HG03139 (cell line): ENCODE measurements around the gene TAB2.

Source experiments
- ATAC-seq: cut with Tn5 transposase; IDR thresholded peaks from one replicate; pipeline ENCODE4 v1.9.1; 2021; ENCODE audit not compliant: unreplicated experiment

TAB2 gene

GRCh38 chr6:149366267-149366921 is 48.9 kb downstream of the TAB2 start:
- ATAC-seq = no peak

- no peak for ATAC-seq
These were observed 50.6 kb downstream of the TAB2 start for GRCh38 chr6:149368065-149368464.

- no peak for ATAC-seq
These were observed 53.6 kb downstream of the TAB2 start for GRCh38 chr6:149371154-149371553.

- ATAC-seq = no peak
These were observed 54.5 kb downstream of the TAB2 start for GRCh38 chr6:149372062-149372461.

GRCh38 chr6:149373511-149373910 is 56.0 kb downstream of the TAB2 start:
- no peak for ATAC-seq

- no peak for ATAC-seq
These were observed 62.5 kb downstream of the TAB2 start for GRCh38 chr6:149379977-149380376.

GRCh38 chr6:149380523-149380922 is 63.0 kb downstream of the TAB2 start:
- no peak for ATAC-seq

- no peak for ATAC-seq
These were observed 65.9 kb downstream of the TAB2 start for GRCh38 chr6:149383371-149383770.

- no peak for ATAC-seq
These were observed 67.0 kb downstream of the TAB2 start for GRCh38 chr6:149384464-149384863.

- ATAC-seq = no peak
These were observed 68.6 kb downstream of the TAB2 start for GRCh38 chr6:149385998-149386646.

- ATAC-seq = no peak
These were observed 70.4 kb downstream of the TAB2 start for GRCh38 chr6:149387779-149388512.

- no peak for ATAC-seq
These were observed 72.2 kb downstream of the TAB2 start for GRCh38 chr6:149389509-149390297.

- ATAC-seq = no peak
These were observed 74.6 kb downstream of the TAB2 start for GRCh38 chr6:149392093-149392492.

- no peak for ATAC-seq
These were observed 75.0 kb downstream of the TAB2 start for GRCh38 chr6:149392535-149392934.

GRCh38 chr6:149393002-149393679 is 75.6 kb downstream of the TAB2 start:
- no peak for ATAC-seq

GRCh38 chr6:149395185-149395584 is 77.7 kb downstream of the TAB2 start:
- ATAC-seq = no peak

GRCh38 chr6:149397384-149397783 is 79.9 kb downstream of the TAB2 start:
- no peak for ATAC-seq

- no peak for ATAC-seq
These were observed 82.5 kb downstream of the TAB2 start, which contains the start of gene SUMO4 for GRCh38 chr6:149400050-149400449. SUMO4 (plus strand) TSS chr6:149400262; CDS start chr6:149400392, 130 bp downstream.

GRCh38 chr6:149403534-149403933 is 86.0 kb downstream of the TAB2 start:
- no peak for ATAC-seq
